Astrocyte of the spinal cord (primary cell): ENCODE measurements around the gene COQ7.

ENCODE experiments used
- DNase-seq: peaks from one replicate; pipeline ENCODE4 v3.0.0; 2011; ENCODE audit warnings: low read depth, low spot score
- H3K4me3 ChIP-seq: 2 replicates; pipeline ENCODE4 v1.5.1; 2011; ENCODE audit warnings: low read depth, mild to moderate bottlenecking, low read length, moderate library complexity
- CTCF ChIP-seq: IDR thresholded peaks from 2 replicates; pipeline ENCODE4 v1.5.1; 2012; ENCODE audit warnings: low read depth, mild to moderate bottlenecking, low read length, inconsistent platforms
- in situ Hi-C: cut with HindIII; loops from 2 replicates; pipeline ENCODE4 v1.10.0; 2017; ENCODE audit warnings: low sequenced_read_pairs

Gene COQ7

DNA sequence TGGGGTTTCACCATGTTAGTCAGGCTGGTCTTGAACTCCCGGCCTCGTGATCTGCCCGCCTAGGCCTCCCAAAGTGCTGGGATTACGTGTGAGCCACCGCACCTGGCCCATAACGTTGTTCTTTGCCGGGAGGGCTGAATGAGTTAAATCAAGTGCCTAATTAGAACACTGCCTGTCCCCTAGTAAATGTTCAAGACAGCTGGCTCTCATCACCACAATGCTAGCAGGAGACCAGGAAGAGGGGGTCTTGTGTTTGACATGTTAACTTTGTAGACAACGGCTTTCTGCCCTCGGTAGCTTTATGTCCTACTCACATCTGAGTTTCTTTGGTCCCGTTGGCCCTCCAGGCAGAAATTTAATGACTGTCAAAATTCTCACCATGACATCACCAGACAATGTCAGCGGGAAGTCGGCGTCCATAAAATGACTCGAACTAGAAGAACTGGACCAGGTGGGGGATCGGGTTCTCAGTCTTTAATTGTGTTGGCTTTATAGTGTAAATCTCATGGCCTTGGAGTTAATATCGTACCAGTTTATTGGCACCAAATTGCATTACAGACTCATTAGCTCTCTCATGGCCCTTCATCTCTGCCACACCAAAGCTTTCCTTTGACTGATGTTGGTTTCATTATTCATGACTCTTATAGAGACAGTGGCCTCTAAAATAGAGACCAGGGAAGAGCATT lies 34.9 kb downstream of the COQ7 start:
- H3K4me3 ChIP-seq: no peak overlapping the region
- DNase-seq: no peak
- in situ Hi-C loops: no loop called here
- no peak for TF ChIP-seq CTCF

DNA sequence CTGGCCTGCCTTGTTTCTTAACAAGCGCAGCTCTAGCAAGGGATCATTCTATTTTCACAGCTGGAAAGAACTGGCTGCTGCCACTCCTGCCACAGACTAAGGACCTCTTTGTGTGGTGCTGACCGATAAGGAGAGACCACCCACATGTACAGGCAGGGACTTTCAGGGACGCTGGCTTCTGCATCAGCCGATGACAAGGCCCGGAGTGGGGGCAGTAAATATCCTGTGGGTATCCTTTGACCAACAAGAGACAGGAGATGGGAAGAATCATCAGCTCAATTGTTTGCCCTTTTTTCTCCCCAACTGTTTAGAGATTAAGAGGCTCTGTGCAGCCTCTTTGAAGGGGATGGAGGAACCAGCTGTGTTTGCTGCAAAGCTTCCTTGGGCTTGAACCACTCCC lies 37.2 kb downstream of the COQ7 start:
- TF ChIP-seq CTCF: no peak
- in situ Hi-C loops: no loop called here
- no peak for DNase-seq
- no peak overlapping the region for H3K4me3 ChIP-seq

DNA sequence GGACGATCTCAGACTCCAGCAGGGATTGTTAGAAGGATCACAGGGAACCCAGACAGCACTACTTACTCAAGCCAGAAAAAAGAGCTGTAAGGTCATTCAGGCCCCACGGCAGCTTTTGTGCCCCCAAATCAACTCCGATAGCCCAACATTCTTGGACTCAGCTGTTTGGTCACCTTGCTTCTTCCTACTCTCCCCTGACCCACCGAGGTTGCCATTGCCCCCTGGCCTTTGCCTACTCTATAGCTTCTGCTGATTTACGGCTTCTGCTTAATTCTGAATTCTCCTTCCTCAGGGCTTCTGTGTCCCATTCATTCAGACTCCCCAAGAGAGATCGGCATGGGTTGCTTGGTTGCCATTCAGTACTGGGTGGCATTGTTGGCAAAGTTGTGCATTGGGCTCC lies 37.7 kb downstream of the COQ7 start:
- no peak for TF ChIP-seq CTCF
- no peak for DNase-seq
- in situ Hi-C loops: no loop called here
- no peak overlapping the region for H3K4me3 ChIP-seq

DNA sequence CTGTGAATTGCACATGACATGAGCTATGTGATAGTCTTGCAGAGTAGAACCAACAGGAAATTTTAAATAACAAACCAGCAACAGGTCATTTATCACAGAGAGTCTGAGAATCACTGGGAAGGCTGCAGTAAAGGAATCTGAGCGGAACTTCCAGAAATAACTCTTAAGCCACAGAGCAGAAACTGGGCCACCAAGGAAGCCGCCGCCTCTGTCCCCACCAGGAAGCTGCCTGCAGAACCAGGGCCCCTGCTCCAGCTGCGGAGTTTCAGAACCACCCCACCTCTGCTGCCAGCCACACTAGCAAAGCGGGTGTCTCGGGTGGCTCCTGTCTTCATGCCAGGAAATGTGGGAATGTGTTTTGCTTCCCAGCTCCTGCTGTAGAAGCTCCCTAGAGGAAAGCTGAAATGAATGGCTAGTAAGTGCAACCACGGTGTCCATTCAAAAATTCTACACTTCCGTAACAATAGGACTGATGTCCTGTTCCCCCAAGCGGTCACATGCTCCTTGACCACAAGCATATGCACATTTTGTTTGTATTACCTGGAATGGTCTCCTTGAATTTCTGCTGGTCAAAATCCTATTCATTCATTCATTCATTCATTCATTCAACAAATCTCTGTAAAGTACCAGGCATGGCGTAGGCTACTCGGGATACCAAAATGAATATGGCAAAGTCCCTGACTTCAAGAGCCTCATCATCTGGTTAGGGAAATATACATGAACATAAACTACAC lies 38.6 kb downstream of the COQ7 start:
- TF ChIP-seq CTCF: no peak
- in situ Hi-C loops: no loop called here
- H3K4me3 ChIP-seq: no peak overlapping the region
- no peak for DNase-seq

GRCh38 chr16:19106625-19107020 lies 39.2 kb downstream of the COQ7 start:
- in situ Hi-C loops: no loop called here
- TF ChIP-seq CTCF: no peak
- H3K4me3 ChIP-seq: no peak overlapping the region
- DNase-seq: no peak

GRCh38 chr16:19108409-19109287 lies 41.2 kb downstream of the COQ7 start:
- in situ Hi-C loops: no loop called here

More at GRCh38 chr16:19108409-19109287, 41.2 kb downstream of the COQ7 start:
- no peak for TF ChIP-seq CTCF
- DNase-seq: no peak
- H3K4me3 ChIP-seq: no peak overlapping the region
